Breast epithelium (tissue), 3 donors: ENCODE measurements around the gene DCANP1.

ENCODE experiments used
- CTCF ChIP-seq, 3 donors: fragments of 450-650 bp; IDR thresholded peaks; one replicate each; pipeline ENCODE4 v1.5.1; 2016 to 2017; ENCODE audit warnings: antibody characterized with exemption in 3 of 3, mild to moderate bottlenecking in 3 of 3, moderate library complexity in 3 of 3
- POLR2A ChIP-seq: fragments of 450-650 bp; IDR thresholded peaks from one replicate; pipeline ENCODE4 v1.6.1; 2016; ENCODE audit warnings: antibody characterized with exemption, mild to moderate bottlenecking, moderate library complexity

- TF ChIP-seq POLR2A (no peak), CTCF (IDR thresholded peaks at IDR 0.05) (no peak)
These were observed 4.6 kb downstream of the DCANP1 start for GRCh38 chr5:135442431-135443160.
